ENCODE measurements around the gene KAZN.

- TF ChIP-seq, protein P1, sequence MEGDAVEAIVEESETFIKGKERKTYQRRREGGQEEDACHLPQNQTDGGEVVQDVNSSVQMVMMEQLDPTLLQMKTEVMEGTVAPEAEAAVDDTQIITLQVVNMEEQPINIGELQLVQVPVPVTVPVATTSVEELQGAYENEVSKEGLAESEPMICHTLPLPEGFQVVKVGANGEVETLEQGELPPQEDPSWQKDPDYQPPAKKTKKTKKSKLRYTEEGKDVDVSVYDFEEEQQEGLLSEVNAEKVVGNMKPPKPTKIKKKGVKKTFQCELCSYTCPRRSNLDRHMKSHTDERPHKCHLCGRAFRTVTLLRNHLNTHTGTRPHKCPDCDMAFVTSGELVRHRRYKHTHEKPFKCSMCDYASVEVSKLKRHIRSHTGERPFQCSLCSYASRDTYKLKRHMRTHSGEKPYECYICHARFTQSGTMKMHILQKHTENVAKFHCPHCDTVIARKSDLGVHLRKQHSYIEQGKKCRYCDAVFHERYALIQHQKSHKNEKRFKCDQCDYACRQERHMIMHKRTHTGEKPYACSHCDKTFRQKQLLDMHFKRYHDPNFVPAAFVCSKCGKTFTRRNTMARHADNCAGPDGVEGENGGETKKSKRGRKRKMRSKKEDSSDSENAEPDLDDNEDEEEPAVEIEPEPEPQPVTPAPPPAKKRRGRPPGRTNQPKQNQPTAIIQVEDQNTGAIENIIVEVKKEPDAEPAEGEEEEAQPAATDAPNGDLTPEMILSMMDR (conservative IDR thresholded peaks at IDR 0.05 in 1 of 2, IDR thresholded peaks at IDR 0.05 in 1 of 2; ENCODE audit: low read depth in 1 of 2, low read length in 2 of 2), result no peak
- no peak for TF ChIP-seq EZH2 (IDR thresholded peaks at IDR 0.05; ENCODE audit: low read length, missing control alignments)
Measured at GRCh38 chr1:15047237-15047636, 448.8 kb downstream of the KAZN start.

All from fibroblast of lung (primary cell).